Upper lobe of left lung (tissue), 6 donors: ENCODE data around the gene SFSWAP. TPM values are rescaled to one million over a fixed set of nuclear protein-coding genes. Genes with fewer than 3 reads are reported as not detected.
A peak's percentile ranks its signal among the peaks of the same experiment; 100 is the strongest.

ENCODE experiments used
- ATAC-seq, 2 donors: fragments of 200-7000 bp; cut with Tn5 transposase; one replicate each; pipeline ENCODE4 v1.9.1; 2022; ENCODE audit warnings: mild to moderate bottlenecking in 2 of 2, moderate library complexity in 2 of 2; ENCODE audit not compliant: low FRiP score in 2 of 2
- DNase-seq, 2 donors: peaks; one replicate each; pipeline ENCODE4 v3.0.0-alpha.2; 2019 to 2020
- H3K27ac ChIP-seq, 4 donors: fragments of 200-600 bp; sonication (generic); one replicate each; pipeline ENCODE4 v1.5.1; 2016 to 2019
- H3K27me3 ChIP-seq, 4 donors: fragments of 200-600 bp; sonication (generic); one replicate each; pipeline ENCODE4 v1.5.1; 2017 to 2019
- H3K36me3 ChIP-seq, 4 donors: fragments of 200-600 bp; sonication (generic); one replicate each; pipeline ENCODE4 v1.5.1; 2016 to 2019
- H3K4me1 ChIP-seq, 4 donors: fragments of 200-600 bp; sonication (generic); one replicate each; pipeline ENCODE4 v1.5.1; 2018 to 2019
- H3K4me3 ChIP-seq, 4 donors: fragments of 200-600 bp; sonication (generic); one replicate each; pipeline ENCODE4 v1.5.1; 2017 to 2019; ENCODE audit warnings: mild to moderate bottlenecking in 2 of 4, moderate library complexity in 1 of 4
- H3K9me3 ChIP-seq, 4 donors: fragments of 200-600 bp; sonication (generic); one replicate each; pipeline ENCODE4 v1.5.1; 2018 to 2019
- EP300 ChIP-seq, 4 donors: sonication (generic); formaldehyde crosslinking; IDR thresholded peaks; one replicate each; pipeline ENCODE4 v1.5.1; 2017; ENCODE audit warnings: antibody characterized with exemption in 4 of 4, control low read depth in 2 of 4
- POLR2A ChIP-seq, 4 donors: fragments of 450-650 bp; IDR thresholded peaks; one replicate each; pipeline ENCODE4 v1.5.1; 2016 to 2017; ENCODE audit warnings: antibody characterized with exemption in 4 of 4, mild to moderate bottlenecking in 2 of 4
- POLR2AphosphoS5 ChIP-seq, 2 donors: sonication (generic); formaldehyde crosslinking; IDR thresholded peaks; one replicate each; pipeline ENCODE4 v1.5.1; 2017; ENCODE audit warnings: antibody characterized with exemption in 2 of 2
- WGBS, 2 donors: methylation state at CpG; one replicate each; pipeline ENCODE4 v1.1.5; 2017 to 2018; 5-methylcytosine and 5-hydroxymethylcytosine counted together
- total RNA-seq, 6 donors: library from RNA; depleted of rRNA in 4 of 6; stranded (reverse); fragments of >200 nt in 4 of 6; gene quantifications; one replicate each; pipeline versions ENCODE4 v1.1.0 to v1.2.1, GENCODE V29; 2016 to 2021
- TF ChIP-seq, protein P1 (sequence below), 6 experiments: fragments of 450-650 bp in 4 of 6; fragments of 200-600 bp in 2 of 6; sonication (generic) in 2 of 6; IDR thresholded peaks; one replicate each; pipeline ENCODE4 v1.5.1; 2016 to 2019; ENCODE audit warnings: antibody characterized with exemption in 6 of 6
- donor health status: DM: no; HTN: no; CAD: no; lungs with moderate emphysema.
- donor health status: DM: no; HTN: yes; CAD: no; lungs with severe emphysema.

Gene SFSWAP
- total RNA-seq, 6 donors from 2014 or later, result 33.9 to 136 (median 51.4) TPM

DNA sequence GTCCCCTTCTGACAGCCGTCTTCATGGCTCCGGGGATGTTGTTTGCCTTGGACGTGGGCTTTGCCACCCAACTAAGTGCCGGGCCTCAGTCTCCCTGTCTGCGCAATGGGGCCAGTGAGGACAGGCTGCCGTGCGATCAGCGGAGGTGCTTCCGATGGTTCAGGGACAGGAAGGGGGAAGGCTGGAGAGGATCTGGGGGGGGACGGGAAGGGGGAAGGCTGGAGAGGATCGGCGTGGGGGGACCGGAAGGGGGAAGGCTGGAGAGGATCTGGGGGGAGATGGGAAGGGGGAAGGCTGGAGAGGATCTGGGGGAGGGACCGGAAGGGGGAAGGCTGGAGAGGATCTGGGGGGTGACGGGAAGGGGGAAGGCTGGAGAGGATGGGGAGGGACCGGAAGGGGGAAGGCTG is 120.7 kb downstream of the SFSWAP start:
- Histone ChIP-seq H3K4me3 (peak overlapping the region in 3 of 4 donors; percentile 46 to 53 (median 51)), H3K27me3 (peaks cover 2 to 53% (median 28%) of the 10 kb centered on the region in 4 donors), H3K36me3 (no peaks in the 10 kb centered on the region), H3K27ac (peak overlapping the region in 3 of 4 donors; percentile 42 to 58 (median 55)), H3K9me3 (no peaks in the 10 kb centered on the region), H3K4me1 (peaks cover 34 to 51% (median 37%) of the 10 kb centered on the region in 4 donors)
- TF ChIP-seq EP300 (IDR thresholded peaks at IDR 0.05), result no peak
- DNase-seq, result no peak
- no peak for ATAC-seq
- WGBS, 2 donors, result 55% methylated on average over 9 of the region's 16 CpGs; no CpG with 5 or more reads in 1 of the 2 donors

GRCh38 chr12:131832321-131833231 is 121.7 kb downstream of the SFSWAP start:
- no peak for TF ChIP-seq EP300 (IDR thresholded peaks at IDR 0.05)
- TF ChIP-seq, protein P1, sequence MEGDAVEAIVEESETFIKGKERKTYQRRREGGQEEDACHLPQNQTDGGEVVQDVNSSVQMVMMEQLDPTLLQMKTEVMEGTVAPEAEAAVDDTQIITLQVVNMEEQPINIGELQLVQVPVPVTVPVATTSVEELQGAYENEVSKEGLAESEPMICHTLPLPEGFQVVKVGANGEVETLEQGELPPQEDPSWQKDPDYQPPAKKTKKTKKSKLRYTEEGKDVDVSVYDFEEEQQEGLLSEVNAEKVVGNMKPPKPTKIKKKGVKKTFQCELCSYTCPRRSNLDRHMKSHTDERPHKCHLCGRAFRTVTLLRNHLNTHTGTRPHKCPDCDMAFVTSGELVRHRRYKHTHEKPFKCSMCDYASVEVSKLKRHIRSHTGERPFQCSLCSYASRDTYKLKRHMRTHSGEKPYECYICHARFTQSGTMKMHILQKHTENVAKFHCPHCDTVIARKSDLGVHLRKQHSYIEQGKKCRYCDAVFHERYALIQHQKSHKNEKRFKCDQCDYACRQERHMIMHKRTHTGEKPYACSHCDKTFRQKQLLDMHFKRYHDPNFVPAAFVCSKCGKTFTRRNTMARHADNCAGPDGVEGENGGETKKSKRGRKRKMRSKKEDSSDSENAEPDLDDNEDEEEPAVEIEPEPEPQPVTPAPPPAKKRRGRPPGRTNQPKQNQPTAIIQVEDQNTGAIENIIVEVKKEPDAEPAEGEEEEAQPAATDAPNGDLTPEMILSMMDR (IDR thresholded peaks at IDR 0.05), result no peak
- no peak for TF ChIP-seq POLR2A (IDR thresholded peaks at IDR 0.05)
- TF ChIP-seq POLR2AphosphoS5 (IDR thresholded peaks at IDR 0.05), result no peak
- Histone ChIP-seq H3K4me3 (peak overlapping the region in 2 of 4 donors; percentile 5 to 27), H3K36me3 (no peaks in the 10 kb centered on the region), H3K27ac (no peak overlapping the region), H3K27me3 (peaks cover 2 to 50% (median 27%) of the 10 kb centered on the region in 4 donors), H3K9me3 (no peaks in the 10 kb centered on the region), H3K4me1 (peaks cover 34 to 48% (median 35%) of the 10 kb centered on the region in 4 donors)
- DNase-seq (peak in 1 of 2 donors; percentile 73), ATAC-seq (no peak)
- 46% methylated on average over 20 to 31 of the region's 31 CpGs for WGBS, 2 donors

DNA sequence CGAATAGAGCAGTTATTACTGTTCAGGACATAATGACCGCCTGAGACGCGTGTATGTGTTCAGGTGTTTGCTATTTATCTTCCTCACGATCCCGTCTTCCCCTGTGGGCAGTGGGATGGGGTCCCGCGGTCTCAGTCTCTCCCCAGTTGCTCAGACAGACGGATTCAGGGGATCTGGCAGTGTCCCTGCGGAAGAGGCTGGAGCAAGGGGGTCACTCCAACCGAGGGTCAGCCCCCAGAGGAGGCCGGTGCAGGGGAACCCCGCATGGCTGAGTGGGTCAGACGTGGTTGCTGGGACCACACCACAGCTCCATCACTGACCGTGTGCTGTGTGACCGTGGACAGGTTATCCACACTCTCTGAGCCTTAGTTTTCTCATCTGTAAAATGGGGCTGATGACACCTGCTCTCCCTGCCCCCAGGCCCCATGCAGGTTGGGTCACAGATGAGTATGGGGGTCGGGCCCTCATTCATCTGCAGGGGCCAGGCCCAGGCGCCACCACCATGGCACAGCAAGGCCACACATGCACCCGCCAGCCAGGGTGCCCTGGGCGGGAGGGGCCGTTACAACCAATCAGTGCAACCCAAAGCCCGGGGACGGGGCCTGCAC is 122.5 kb downstream of the SFSWAP start:
- WGBS, 2 donors, result 81 to 84% methylated on average over 14 to 23 of the region's 23 CpGs
- Histone ChIP-seq H3K27ac (no peak overlapping the region), H3K4me3 (no peak overlapping the region), H3K36me3 (no peaks in the 10 kb centered on the region), H3K27me3 (peaks cover 2 to 44% (median 22%) of the 10 kb centered on the region in 4 donors), H3K4me1 (peaks cover 28 to 40% (median 29%) of the 10 kb centered on the region in 4 donors), H3K9me3 (no peaks in the 10 kb centered on the region)
- no peak for ATAC-seq
- peak in 1 of 2 donors; percentile 50 for DNase-seq
- TF ChIP-seq POLR2A (IDR thresholded peaks at IDR 0.05), result no peak
- TF ChIP-seq, protein P1 (IDR thresholded peaks at IDR 0.05), result no peak
- TF ChIP-seq POLR2AphosphoS5 (IDR thresholded peaks at IDR 0.05), result no peak
- no peak for TF ChIP-seq EP300 (IDR thresholded peaks at IDR 0.05)

DNA sequence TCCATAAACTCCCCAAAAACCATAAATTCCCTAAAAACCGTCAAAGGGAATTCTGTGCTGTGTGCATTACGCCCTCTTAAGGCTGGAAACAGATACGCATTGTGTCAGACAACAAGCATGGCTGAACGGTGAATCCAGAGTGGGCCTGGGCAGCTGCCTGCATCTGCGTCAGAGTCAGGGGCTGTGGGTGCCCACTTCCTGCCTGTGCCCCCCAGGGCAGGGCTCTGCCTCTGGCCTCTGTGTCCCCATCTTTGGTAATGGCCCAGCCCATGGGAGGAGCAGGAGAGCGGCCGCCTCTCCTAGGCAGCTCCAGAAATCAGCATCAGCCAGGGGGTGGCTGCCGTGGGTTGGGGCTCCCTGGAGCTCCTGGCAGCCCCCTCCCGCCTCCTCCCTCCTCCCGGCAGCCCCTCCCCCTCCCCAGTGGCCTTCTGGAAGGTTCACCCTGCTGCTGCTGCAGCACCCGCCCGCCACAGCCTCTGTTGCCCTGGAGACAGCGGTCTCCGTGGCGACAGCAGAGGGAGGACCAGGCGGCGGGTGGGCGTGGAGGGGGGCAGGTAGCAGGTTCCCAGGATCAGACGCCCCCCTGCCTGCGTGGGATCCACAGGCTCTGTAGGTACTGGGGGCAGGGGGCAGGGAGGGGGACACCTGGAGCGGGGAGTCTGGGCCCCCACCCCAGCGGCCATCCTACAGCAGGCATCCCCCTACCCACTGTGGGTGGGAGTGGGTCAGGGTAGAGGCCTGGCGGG is 123.2 kb downstream of the SFSWAP start:
- ATAC-seq (no peak), DNase-seq (peak in 1 of 2 donors; percentile 62)
- Histone ChIP-seq H3K36me3 (no peaks in the 10 kb centered on the region), H3K4me3 (no peak overlapping the region), H3K4me1 (peaks cover 22 to 33% (median 24%) of the 10 kb centered on the region in 4 donors), H3K9me3 (no peaks in the 10 kb centered on the region), H3K27ac (no peak overlapping the region), H3K27me3 (peaks cover 2 to 38% (median 16%) of the 10 kb centered on the region in 4 donors)
- WGBS, 2 donors, result 51 to 72% methylated on average over 4 to 15 of the region's 23 CpGs
- TF ChIP-seq, protein P1 (IDR thresholded peaks at IDR 0.05), result peak in 1 of 6 experiments; percentile 5
- TF ChIP-seq POLR2A (IDR thresholded peaks at IDR 0.05), result no peak
